HG03108 (cell line): Measurements from ENCODE around the gene NT5C3A.
"Not testable (repeated sequence)": the region's sequence is repeated elsewhere in the genome, so short reads cannot be mapped to it uniquely, and the experiment has no call there.

Experiments
- ATAC-seq: cut with Tn5 transposase; IDR thresholded peaks from one replicate; pipeline ENCODE4 v1.9.1; 2021; ENCODE audit warnings: moderate library complexity; ENCODE audit not compliant: unreplicated experiment

NT5C3A gene

DNA sequence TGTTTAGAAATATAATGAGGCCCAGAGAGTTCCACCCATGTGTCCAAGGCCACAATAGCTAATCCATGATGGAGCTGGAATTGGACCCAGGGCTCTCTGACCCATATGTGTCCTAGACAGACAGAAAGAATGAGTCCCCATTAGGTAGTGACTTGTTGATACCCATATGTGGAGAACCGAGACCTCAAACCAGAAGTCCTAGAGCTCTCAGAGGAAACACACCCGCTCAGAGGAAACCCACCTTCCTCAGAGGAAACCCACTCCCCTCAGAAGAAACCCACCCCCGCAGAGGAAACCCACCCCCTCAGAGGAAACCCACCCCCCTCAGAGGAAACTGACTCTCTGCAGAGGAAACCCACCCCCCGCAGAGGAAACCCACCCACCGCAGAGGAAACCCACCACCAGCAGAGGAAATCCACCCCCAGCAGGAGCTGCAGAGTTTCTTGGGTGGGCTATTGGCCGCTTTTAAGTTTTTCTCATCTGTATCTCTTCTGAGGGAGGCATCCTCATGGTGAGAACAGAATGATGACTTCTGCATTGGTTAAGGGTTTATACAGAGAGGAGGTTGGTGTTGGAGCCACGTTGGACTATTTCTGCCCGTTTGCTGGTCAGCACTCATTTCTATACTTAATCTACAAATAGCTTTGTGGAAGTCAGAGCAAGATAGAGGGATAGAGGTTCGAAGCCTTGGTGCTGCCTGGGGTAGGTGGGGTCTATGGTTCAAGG lies 70.4 kb downstream of the NT5C3A start:
- not testable (repeated sequence) for ATAC-seq

DNA sequence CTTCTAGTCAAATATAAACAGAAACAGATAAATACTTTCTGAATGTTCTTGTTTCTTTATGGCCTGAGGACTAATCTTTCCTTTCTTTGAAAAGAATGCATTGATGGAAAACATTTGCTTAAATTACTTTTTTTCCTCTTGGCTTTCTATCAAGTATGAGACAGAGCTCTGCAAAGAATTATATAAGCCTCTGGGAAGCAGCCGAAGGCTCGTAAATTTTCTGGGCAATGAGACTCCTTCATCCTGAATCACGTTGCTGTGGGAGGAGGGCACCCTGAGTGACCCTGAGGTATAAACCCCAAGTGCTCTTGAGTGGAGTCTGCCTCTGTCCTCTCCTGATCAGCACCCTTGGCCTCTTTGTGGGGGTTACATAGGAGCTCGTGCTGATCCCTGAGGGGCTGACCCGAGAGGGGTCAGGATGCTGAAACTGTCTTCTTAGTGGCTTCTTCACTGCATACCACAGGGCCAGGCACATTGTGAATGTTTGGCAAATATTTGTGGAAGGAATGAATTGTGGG lies 71.4 kb downstream of the NT5C3A start:
- ATAC-seq: not testable (repeated sequence)

DNA sequence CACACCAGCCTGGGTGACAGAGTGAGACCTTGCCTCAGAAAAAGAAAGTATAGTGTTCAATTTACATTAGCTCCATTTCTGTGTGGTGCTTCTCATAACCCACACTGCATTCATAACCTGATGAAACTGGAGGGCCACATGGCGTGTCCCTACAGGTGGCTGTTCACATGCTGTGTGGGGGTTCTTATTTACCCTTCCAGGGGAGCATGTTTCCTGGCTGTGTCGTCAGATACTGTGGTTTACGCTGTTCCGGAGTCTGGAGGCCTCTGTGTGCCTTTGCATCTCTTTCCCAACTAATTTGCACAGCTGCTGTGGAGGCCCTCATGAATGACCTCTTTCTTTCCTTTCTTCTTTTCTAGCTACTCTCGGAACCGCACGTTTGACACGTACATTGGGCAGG lies 74.4 kb downstream of the NT5C3A start:
- peak; percentile 86 for ATAC-seq

DNA sequence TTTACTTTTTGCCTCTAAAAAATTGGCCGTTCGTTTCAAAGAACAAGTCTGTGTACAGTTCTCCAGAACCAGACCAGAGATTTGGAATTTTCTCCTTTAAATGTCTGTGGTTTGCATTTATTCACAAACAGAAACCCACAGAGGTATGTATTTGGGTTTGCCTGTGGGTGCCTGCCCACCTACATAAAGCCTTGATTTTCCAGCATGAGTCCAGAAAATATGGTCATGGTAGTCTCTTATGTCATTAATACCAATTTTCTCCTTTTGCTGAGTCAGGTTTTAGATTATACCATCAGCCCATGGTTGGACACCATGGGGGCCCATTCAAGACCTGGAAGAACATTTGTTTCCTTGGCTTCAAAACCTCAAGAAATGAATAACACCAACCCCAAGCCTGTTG lies 82.7 kb downstream of the NT5C3A start:
- not testable (repeated sequence) for ATAC-seq

DNA sequence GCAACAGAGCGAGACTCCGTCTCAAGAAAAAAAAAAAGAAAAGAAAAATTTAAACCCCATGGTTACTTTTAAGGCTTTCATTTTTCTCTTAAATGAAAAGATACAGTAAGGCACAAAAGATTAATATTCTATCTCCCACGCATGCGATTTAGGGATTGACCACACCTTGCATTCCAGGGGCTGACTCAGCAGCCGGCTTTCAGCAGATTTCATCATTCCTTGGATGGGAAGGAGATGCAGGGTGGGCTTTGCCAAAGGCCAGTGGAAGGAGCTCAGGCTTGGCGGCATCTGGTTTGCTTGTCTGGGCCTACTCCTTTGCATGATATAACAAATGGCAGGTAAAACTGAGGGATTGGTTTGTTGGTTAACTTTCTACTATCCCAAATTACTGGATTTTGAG lies 83.3 kb downstream of the NT5C3A start:
- ATAC-seq: not testable (repeated sequence)

DNA sequence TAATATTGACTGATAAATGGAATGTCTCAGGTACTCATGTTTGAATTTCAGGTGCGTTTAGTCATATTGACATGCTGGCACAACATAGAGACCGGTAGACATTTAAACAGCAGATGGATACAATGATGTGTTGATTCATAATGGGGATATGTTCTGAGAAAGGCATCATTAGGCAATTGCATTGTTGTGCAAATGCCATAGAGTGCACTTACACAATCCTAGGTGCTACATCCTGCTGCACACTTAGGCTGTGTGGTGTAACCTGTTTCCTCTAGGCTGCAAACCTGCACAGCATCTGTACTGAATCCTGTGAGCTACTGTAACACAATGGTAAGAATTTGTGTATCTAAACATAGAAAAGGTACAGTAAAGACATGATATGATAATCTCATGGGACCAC lies 85.4 kb downstream of the NT5C3A start:
- ATAC-seq: not testable (repeated sequence)

DNA sequence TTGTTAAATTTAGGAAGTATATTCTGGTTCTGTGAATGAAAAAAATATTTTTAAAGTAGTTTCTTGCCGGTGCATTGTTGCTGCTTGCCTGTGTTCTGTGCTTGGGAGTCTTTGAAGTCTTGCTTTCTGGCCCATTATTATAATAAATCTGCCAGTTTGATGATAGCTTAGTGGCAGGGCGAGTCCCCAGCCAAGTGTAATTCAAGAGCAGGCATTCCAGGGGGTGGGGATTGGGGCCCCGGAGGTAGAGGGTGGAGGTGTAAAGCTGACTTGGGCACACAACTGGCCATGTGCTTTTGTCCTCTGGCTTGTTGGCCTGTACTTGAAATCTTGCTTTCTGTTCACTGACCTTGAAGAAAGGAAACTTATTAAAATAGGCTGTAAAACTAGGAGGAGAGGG lies 90.6 kb downstream of the NT5C3A start:
- ATAC-seq: not testable (repeated sequence)

DNA sequence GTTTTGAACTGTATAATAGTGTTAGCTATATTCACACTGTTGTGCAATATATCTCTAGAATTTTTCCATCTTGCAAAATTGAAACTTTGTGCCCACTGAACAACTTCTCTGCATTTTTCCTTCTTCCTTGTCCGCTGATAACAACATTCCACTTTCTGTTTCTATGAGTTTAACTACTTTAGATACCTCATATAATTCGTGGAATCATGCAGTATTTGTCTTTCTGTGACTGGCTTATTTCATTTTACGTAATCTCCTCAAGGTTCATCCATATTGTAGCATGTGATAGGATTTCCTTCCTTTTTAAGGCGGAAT lies 95.4 kb downstream of the NT5C3A start:
- ATAC-seq: not testable (repeated sequence)

DNA sequence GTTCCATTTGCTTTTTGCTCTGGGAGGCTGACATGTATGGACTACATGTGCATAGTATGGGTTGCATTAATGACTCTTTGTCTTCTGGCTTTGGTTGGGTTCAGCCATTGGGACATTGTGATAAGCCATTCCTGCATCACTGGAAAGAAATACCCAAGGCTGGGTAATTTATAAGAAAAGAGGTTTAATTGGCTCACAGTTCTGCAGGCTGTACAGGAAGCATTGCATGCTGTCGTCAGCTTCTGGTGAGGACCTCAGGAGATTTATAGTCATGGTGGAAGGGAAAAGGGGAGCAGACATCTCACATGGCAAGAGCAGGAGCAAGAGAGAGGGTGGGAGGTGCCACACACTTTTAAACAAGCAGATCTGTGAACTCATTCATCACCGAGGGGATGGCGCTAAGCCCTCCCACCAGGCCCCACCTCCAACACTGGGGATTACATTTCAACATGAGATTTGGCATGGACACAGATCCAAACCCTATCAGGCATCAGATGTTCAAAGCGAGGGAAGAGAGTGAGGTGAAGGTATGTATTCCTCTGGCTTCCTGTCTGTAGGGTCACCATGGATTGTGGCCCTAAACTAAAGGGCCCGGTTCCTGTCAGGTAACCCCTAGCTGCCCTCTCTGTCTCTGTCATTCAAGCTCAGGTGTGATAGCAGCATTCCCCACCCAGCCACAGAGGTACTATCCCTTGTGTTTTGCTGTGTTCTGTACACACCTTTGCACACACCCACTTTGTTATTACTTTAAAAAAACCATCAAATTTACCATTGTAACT lies 95.9 kb downstream of the NT5C3A start:
- ATAC-seq: not testable (repeated sequence)

DNA sequence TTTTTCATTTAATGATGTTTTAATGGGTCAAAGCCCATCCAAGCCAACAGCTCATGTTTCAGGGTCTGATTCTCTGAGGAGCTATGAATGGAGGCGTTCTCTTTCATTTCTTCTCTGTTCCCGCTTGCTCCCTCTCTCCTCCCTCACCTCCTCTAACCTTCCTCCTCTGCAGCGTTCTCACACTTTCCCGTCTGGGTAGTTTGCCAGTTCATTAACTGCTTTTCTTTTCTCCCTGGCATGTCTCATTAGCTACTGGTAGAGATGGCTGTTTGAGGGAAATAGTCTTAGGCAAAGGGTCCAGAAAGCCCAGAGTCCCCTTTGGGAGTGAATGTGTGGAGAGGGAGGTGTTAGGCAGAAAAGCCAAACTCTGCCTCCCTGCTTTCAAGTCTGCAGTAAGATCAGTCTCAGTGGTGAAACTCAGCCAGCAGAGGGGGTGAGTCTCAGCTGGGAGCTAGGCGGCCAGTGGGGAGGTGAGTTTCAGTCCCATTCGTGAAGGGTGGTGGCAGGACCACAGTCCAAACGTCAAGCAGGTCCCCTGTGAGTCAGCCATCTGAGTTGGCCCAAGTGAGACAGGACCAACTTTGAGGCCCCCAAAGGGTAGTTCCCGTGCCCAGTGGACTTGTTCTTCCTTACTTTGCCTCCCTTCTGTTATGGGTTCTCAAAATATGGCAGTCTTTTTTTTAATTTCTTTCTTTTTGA lies 98.0 kb downstream of the NT5C3A start:
- peak; percentile 92 for ATAC-seq
